GM21737 (cell line): ENCODE data around the gene PGPEP1.
"Not testable (repeated sequence)": the region's sequence is repeated elsewhere in the genome, so short reads cannot be mapped to it uniquely, and the experiment has no call there.

ENCODE experiments used
- ATAC-seq: cut with Tn5 transposase; IDR thresholded peaks from one replicate; pipeline ENCODE4 v1.9.1; 2021; ENCODE audit warnings: mild to moderate bottlenecking, moderate library complexity; ENCODE audit not compliant: unreplicated experiment

The PGPEP1 gene

DNA sequence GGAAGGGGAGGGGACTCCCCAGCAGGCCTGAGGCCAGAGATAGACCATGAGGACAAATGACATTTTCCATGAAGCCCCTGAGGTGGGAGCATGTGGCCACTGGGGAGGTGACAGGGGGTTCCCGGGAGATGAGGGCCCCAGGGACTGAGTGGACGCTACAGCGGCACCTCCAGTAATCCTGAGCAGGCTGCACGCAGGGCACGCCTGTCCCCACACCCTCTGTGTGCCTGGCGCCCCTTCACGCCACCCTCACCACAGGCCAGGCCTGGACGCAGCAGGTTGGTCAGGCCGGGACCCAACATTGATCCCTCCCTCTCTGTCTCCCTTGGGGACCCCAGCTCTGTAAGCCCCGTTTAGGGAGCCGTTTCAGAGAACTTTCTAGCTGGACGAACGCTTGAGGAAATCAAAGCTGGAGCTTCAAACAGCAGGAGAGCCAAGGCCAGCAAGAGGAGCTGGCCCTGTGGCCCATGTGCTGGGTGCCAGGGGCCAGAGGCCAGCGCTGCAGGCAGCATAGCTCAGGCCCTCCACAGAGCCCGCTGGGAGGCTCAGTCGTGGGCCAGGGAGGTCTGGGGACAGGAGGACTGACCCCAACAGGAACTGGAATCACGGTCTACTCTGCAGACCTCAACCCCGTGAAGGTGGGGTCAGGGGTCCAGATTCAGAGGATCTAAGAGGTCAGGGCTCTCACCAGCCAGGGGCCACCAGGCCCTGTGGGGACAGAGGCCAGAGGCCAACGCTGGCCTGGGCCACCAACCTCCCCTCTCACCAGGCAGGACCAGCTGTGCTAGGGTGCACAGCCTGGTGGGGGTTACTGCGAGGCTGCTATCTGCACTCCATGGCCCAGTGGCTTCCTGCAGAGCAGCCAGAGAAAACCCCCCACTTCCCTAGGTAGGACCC lies 32.1 kb upstream of the PGPEP1 start:
- ATAC-seq, result no peak

DNA sequence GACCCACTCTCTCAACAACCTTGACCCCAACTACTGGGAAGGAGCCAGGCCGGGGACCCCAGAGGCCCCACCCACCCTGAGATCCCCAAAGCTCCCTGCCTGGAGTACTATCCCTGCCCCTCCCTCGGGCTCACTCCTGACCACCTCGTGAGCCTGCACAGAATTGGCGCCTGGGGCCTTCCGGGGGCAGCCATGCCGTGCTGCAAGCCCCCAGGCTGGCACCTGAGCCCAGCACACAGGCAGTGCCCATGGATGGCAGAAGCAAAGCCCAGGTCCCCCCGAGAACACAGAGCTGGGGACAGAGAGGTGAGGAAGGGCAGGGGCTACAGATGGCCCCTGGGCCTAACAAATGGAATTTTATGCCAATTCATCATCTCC lies 31.5 kb upstream of the PGPEP1 start:
- ATAC-seq, result no peak

DNA sequence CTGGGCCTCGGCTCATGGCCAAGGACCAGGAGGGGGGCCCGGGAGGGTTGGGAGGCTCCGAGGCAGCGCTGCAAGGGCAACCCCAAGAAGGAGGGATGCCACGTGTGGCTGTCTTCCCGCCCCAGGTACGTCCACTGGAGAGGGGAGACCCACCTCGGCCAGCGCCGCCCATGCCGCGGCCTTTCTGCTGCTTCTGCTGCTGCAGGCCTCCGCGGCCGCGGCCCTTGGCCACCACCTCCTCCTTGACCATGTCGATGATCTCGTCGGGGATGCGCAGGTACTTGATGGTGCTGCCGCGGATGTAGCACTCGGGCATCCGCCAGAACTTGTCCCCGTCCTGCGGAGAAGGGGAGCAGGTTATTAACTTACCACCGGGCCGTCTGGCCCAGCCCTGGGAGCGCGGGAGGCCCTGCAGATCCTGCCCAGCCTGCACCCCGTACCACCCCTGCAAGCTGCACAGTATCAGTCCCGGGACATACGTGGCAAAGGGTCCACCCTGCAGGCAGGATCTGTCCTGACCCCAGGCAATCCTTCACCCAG lies 30.8 kb upstream of the PGPEP1 start:
- no peak for ATAC-seq

- no peak for ATAC-seq
These were observed 30.1 kb upstream of the PGPEP1 start for GRCh38 chr19:18310118-18310909.

DNA sequence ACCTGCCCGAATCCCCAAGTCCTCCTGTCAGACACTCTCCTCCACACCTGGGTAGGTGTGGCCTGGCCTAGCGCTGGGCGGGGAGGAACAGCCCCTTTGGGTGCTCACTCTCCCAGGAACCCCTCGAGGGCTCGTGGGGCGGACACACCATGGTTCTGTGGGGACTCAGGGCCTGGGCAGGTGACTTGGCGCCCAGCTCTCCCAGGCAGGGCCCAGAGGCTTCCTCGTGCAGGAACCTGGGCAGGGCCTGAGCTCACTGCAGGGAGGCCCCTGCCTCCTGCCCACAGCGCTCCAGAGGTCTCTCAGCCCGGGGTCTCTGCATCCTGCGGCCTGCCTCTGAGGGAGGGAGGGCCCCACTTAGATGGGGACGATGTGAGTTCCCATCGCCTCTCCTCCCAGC lies 29.4 kb upstream of the PGPEP1 start:
- no peak for ATAC-seq

DNA sequence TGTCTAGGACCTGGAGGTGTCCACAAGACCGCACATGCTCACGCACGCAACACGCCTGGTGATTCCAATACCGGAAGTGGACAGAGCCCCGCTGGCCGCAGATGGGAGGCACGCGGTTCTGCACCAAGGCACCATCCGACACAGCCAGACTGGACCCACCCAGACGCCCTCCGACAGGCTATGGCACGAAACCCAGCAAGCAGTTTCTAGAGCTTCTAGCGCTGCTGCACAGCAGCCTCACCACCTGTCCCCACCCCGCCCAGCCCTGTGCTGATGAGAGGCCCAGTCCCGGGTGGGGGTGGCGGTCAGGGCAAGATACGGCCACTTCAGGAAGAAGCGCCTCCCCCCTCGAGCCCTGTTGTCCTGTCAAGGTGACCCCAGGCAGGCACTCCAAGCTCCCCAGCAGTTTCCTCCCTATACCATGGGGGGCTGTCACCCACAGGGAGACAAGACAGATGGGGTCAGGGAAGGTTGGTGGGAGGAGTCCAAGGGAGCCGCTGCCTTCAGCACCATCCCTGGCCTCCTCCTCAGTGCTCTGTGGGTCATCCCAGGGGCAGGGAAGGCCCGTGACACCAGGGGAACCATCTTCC lies 28.8 kb upstream of the PGPEP1 start:
- no peak for ATAC-seq

DNA sequence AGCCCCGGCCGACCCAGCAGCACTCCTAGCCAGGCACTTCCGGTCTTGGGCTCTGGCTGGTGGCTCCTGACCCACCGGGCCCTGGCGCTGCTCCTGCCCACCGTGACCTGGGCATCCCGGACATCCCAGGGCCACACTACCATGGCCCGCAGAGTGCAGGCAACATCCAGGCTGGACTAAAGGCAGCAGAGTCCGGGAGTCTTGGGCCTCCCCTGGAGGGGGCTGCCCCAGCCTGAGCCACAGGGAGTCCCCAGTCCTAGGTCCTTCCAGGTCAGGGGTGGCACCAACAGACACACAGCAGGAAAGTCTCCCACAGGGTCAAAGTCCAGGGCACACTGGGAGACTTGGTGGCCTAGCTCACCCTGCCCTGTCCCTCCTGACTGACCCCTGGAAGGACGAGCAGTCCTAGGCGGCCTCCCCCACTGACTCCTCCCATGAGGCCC lies 28.3 kb upstream of the PGPEP1 start:
- ATAC-seq, result no peak

- ATAC-seq, result no peak
These were observed 27.0 kb upstream of the PGPEP1 start for GRCh38 chr19:18313398-18313797.

GRCh38 chr19:18317961-18318800 lies 22.2 kb upstream of the PGPEP1 start:
- no peak for ATAC-seq

GRCh38 chr19:18319591-18320135 lies 20.7 kb upstream of the PGPEP1 start:
- ATAC-seq, result no peak

- no peak for ATAC-seq
These were observed 19.3 kb upstream of the PGPEP1 start for GRCh38 chr19:18320865-18321733.

- no peak for ATAC-seq
These were observed 18.7 kb upstream of the PGPEP1 start for GRCh38 chr19:18321734-18322102.

DNA sequence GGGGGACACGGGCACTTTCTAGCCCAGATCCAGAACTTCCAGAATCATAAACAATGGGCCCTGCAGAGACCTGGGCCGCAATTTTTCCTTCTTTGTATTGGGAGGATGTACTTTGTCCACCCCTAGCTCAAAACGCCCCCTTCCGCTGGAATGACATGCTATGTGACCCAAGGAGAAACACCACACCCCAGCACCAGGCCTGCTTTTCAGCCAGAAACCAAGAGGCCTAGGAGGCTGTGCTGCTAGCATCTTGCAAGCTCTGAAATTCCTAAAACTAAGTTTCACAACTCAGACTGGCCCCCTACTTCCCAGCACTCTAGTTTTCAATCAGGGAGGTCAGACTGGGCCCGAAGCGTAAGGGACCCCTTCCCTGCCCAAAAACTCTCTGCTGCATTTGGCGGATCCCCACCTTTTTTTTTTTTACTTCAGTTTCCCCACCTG lies 18.1 kb upstream of the PGPEP1 start:
- ATAC-seq, result no peak

DNA sequence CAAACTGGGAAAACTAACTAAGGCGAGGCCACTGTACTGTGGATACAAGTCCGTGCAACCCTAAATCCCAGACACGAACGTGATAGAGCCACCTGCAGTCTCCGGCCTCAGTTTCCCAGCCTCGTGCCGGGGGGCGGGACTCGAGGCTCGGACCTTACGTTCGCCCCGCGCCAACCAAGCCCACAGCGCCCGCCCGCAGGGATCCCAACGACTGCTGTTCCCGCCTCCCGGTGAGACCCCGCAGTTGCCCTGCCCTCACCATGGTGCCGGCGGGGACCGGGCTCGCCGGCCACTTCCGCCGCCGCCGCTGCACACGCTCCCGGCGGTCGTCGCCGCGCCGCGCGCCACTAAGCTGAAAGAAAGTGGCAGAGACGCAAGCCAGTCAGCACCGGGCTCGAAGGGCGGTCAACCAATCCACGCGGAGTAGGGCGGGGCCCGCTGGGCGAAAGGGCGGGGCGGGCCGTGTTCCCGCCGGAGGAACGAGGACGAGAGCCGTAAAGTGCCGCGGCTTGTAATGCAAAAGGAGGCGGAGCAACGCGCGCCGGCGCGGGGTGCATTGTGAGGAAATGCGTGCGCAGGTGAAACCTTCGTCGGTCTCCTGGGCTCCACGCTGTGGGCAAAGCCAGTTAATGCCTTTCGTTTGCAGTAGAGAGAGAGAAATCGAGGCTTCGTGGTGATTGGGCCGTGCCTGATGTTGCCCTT lies 17.5 kb upstream of the PGPEP1 start, which contains the start of gene LSM4:
TSS of gene LSM4 (minus strand) at position 318 of the 702 bp plus-strand sequence. CDS start at position 262, 56 bp downstream.
- ATAC-seq, result peak; percentile 88

GRCh38 chr19:18324373-18324731 lies 16.0 kb upstream of the PGPEP1 start:
- ATAC-seq, result not testable (repeated sequence)

GRCh38 chr19:18326772-18327171 lies 13.6 kb upstream of the PGPEP1 start:
- no peak for ATAC-seq

DNA sequence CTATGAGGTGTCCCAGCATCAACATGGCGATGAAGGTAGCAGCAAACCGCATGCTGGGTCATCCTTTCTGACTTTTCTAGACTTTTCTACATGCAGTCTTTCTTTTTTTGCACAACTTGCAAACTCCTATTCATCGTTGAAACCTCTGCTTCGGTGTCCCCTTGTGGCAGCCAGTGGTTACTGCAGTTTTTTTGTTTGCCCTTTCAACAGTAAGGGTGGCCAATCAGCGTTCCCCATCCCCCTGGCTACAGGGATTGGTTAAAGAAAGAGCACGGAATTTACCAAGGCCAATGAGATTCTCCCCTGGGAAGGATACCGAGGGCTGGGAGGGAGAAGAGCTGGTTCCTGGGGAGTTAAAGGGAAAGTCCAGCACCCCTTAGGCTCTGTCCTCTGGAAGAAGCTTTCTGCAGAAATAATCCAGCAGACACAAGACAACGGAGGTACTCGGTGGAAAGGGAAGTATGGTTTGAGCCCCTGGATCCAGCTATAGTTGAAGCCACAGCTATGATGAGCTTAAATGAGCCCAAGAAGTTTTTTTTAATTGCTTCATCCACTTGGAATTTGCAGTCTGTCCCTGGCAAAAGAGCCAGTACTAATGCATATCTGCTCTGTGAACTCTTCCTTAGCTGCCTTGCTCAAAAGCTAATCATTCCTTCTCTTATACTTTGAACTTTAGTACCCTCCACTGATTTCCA lies 11.9 kb upstream of the PGPEP1 start:
- ATAC-seq, result peak; percentile 91

DNA sequence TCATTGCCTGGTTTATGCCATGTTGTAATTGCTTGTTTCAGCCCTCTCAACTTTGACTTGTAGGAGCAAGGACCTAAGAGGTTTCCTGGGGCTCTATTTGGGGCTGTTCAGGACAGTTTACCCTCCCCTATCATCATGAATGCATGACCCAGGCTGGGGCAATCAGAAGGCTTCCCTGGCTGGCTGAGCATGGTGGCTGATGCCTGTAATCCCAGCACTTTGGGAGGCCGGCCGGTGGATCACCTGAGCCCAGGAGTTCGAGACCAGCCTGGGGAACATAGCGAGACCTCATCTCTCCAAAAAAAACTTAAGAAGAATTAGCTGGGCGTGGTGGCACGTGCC lies 11.4 kb upstream of the PGPEP1 start:
- no peak for ATAC-seq
